ENCODE data around the gene NKAIN4.

The NKAIN4 gene

DNA sequence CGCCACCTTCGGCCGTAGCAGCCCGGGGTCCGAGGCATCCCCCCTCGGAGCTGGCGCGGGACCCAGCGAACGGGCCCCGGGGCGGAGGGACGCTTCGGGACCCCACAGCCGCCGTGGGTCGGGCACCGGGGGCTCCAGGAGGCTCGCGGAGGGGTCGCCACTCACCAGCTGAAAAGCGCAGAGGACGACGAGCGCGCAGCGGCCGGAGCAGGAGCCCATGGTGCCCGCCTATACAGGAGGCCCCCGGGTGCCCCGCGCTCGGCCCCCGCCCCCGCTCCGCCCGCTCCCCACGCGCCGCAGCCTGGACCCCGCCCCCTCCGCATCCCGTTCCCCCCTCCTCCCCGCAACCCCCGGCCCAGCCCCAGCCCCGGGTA is at the start of gene NKAIN4:
Gene NKAIN4, minus strand, starts transcription at position 232 of the 374 bp plus-strand sequence. Its CDS starts 13 bp downstream, at position 219.
- no peak for FAIRE-seq

DNA sequence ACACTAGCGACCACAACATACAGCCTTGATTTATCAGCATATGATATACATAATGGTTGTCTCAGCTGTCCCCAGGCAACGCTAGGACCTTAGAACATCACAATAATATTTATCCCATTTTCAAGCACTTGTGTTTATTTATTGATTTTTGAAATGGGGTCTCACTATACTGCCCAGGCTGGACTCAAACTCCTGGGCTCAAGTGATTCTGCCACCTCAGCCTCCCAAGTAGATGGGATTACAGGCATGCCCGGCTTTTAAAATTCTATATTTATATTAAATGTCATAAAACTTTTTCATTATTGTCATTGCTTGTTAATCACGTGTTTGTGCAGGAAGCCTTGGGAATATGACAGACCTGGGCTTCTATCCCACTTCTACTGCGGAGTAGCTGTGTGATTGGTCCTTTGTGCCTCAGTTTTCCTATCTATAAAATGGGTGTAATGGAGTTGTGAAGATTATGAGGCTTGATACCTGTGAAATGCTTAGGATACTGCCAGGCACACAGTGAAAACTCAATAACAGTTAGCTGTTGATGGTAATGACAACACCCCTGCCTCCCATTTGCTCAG is 48.9 kb upstream of the NKAIN4 start:
- FAIRE-seq = no peak

DNA sequence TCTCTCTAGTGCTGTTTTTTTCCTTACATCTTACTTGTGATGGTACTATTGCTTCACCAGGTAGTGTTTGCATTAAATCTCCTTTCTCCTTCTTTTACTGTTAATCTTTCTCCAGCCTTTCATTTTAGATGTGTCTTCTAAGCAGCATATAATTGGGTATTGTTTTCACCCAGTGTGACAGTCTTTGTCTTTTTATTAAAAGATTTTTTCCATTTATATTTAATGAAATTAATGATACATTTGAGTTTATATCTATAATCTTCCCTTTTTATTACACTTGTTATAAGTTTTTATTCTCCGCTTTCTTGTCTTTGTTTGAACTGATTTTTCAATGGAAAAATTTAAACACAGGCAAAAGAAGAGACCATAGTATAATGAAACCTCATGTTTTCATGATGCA is 47.4 kb upstream of the NKAIN4 start:
- FAIRE-seq = peak; percentile 55

DNA sequence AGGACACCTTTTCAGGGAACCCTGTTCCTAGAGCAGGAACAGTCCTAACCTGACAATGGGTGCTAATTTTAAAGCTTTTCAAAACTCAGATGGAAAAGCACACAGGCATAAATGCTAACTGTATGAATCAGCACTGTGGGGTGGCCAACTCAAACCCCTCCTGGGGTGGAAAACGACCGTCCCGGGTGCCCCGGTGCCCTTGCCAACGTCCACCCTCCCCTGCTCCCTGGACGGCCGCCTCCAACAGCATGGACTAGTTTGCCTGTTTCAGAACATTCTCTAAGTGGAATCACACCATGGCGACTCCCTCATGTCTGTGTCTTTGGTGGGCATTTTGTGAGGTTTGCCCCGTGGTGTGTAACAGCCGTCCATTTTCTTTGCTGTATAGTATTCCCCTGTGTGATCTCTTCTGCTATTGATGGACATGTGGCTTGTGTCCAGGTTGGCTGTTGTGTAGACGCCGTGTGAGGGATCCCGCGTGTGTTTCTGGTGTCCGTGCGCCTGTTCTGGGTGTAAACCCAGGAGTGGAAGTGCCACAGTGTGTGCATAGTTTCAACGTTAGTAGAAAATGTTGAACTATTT is 44.6 kb upstream of the NKAIN4 start:
- no peak for FAIRE-seq

DNA sequence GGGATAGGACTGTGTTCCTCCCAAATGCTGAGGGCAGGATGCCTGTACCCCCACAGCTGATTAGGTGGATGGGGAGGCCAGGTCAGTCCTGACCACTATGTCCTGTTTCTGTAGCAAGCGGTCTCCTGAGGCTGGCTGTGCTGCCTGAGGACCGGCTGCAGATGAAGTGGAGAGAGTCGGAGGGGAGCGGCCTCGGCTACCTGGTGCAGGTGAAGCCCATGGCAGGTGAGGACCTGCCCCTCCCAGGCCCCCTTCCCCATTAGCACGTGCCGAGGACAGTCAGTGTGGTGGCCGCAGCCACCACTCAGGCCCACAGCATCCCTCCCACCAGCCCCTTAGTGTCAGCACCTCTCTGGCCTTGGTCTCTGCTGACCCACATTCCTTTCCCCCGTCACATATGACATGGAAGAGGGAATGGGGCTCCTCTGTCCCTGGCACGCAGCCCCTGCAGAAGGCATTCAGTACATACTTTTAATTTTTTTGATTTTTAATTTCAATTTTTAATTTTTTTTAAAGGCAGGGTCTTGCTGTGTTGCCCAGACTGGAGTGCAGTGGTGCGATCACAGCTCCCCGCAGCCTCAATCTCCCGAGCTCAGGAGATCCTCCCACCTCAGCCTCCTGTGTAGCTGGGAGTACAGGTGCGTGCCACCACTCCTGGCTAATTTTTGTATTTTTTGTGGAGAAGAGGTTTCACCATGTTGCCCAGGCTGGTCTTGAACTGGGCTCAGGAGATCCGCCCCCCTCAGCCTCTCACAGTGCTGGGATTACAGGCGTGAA is 43.7 kb upstream of the NKAIN4 start:
- no peak for FAIRE-seq

DNA sequence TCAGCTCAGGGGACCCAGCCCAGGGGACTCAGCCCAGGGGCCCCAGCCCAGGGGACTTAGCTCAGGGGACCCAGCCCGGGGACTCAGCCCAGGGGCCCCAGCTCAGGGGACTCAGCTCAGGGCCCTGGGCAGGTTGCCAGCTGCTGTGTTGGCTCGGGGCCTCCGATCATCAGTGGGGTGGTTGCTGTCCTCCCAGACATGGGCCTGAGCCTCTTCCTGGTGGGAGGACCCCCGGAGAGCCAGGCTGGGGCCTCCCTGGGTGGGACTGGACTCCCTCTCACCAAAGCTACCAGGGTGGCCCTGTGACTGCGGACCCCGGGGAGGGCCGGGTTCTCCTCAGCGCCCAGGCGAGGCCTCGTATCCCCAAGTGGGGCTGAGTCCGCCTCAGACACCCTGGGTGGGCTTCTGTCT is 43.1 kb upstream of the NKAIN4 start:
- no peak for FAIRE-seq

DNA sequence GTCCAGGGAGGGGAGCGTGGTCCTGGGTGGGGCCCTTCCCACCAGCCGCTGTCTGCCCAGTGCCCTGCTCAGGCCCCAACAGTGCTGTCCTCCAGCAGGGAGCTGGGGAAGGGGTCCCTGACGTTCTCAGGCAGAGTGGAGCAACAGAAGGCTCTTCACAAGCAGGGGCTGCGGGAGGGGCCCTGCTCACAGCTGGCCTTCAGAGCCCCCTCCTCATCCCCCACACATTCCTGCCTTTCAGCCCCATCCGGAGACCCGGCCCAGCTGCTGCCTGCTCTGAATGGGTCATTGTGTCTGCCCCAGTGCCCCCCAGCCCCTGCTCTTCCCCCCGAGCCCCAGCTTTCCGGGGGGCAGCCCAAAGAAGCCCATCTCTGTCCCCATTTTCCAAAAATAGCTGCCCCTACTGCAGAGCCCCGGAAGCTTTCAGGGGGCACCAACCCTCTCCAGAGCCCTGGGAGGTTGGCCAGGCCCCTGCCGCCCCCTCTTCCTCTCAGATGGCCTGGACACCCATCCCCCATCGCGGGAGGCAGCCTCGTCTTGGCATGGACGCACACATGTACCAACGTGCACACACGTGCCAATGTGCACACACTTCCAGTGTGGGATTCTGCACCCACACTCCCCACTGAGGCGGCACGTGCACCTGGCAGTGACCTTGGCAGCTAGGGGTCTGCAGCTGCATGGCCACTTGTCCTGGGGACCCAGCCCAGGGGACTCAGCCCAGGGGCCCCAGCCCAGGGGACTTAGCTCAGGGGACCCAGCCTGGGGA is 42.5 kb upstream of the NKAIN4 start:
- FAIRE-seq = no peak

DNA sequence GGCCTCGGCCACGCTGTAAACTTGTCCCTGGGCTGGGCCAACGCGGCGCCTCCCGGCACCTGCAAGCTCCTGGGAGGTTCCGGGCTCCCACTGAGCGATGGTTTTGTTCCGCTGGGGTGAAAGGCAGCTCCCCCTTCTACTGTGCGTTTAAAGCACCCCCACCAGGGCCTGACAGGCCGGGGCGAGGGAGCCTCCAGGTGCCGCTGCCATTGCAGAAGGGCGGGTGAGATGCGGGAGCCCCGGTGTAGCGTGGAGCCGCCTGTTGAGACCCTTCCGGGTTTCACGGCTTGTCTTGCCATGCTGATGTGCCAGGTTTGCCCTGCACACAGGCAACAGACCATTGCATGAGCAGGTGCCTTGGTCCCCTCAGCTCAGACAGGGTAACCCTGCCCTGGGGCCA is 41.6 kb upstream of the NKAIN4 start:
- FAIRE-seq = no peak

DNA sequence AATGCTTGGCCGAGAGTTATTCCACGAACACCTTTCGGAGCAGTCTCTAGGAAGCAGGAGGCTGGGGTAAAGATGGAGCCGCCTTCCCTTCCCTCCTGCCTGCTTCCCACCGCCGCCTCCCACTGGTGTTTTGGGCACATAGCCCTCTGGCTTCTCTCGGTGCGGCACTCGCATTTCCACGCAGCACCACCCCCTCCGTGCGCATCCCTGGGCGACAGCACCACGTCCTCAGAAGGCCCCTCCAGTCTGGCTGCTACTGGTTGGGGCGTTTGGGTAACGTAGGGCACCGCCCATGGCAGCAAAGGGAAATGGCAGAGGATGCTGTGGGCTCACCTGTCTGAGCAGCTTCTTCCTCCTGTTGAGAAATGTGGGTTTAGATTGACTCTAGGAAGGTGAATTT is 41.2 kb upstream of the NKAIN4 start:
- no peak for FAIRE-seq

DNA sequence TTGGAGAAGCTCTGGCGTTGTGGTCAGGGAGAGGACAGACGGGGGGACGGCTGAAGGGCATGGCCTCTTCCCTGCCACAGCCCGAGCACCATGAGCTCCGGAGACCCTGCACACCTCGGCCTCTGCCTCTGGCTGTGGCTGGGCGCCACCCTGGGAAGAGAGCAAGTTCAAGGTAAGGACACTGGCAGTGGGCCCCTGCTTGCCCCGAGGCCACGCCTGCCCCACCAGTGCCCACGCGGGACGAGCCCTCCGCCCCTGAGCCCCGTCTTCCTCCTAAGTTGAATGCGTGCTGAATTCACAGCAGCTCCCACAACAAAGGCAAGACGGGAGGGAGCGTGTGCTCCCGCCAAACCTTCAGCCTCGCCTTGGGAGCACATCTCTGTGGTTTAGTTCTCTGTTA is 40.8 kb upstream of the NKAIN4 start:
- FAIRE-seq = no peak

DNA sequence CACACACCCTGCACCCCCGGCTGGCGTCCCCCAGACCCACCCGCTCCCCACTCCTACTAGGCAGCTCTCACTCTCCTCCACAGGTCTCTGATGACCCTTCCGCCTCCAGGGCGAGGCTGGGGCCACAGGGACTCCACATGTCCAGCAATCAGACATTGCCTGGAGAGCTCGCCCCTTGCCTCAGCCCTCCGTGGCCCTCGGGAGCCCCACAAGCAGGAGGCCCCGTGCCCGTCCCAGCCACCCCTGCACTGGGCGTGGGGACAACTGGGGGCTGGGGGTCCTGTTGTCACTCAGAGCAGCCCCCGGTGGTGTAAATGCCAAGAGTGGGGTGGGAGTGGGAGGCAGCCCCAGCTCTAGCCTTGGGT is 40.3 kb upstream of the NKAIN4 start:
- FAIRE-seq = no peak

DNA sequence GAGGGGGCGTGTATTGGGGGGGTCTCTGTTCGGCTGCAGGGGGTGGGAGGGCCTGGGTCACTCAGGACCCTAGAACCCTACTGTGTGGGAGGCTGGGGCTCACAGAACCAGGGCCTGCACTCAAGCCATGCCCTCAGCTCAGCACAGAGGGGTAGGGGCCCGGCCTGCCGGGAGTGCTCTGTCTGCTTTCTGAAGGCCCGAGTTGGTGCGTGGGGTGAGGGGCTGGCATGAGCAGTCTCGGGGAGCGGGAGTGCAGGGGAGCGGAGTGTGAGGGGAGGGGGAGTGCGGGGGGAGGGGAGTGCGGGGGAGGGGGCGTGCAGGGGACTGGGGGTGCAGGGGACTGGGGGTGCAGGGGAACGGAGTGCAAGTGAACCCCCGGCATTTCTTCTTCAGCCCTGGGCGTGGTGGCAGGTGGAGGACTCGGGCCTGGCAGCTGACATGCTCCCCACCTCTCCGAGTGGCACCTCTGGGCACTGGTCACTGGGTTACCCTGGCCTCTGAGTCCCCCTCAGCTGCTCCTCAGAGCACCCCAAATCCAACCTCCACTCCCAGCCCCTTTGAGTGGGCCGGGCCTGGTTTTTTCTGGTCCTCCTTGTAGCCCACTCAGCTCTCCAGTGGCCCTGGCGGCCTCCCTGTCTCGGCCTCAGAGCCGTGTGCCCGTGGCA is 39.7 kb upstream of the NKAIN4 start:
- FAIRE-seq = no peak

DNA sequence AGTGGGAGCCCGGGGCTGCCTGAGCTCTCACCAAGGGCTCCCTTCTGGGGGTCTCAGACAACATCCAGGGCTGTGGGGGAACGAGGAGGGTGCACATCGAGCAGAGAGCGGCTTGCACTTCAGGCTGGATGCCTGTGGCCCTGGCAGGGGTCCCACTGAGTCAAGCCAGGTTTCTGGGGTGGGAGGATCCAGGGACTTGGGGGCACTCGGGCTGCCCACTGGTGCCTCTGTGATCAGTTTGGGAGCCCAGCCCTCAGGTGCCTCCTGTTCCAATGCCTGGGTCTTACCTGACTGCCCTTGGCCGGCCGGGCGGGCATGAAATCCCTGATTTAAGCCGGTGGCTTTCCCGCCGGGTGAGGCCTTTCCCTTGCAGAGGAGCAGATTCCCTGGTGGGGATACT is 39.2 kb upstream of the NKAIN4 start:
- no peak for FAIRE-seq

DNA sequence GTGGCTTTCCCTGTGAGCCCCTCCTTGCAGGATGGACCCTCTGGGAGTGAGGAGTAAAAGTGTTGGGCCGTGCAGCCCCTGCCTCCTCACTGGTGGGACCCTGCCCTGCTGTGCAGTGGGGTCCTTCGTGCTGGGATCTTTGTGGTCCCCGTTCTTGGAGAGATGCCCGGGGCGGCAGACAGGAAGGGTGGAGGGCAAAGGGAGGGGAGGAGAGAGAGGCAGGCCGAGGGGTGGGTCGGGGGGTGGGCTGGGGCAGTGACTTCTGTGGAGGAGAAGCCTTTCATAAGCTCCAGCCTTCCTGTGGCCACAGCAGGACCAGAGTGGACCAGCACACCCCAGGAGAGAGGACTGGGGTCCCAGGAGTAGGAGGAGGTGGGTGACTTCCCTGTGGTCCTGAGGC is 38.6 kb upstream of the NKAIN4 start, which contains the start of gene COL20A1:
Gene COL20A1, plus strand, starts transcription at position 283 of the 400 bp plus-strand sequence. CDS start 1,922 bp downstream, outside the sequence.
- no peak for FAIRE-seq

DNA sequence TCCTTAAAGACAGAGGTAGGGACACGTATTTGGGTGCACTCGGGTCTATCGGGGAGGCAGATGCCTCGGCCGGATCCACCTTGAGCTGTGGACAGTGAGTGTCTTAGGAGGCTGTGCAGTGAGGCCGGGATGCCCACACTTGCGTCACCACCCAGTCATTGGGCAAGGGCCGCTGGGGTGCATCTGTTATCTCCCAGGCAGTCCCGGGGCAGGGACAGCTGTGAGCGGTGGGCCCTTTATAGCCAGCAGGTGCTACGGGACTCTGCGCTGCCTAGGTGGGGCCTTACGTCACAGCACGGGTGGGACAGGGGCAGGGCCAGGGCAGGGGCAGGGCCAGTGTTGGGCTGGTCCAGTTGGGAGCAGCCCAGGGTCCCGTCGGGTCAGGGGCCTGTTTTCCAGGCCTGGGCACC is 38.0 kb upstream of the NKAIN4 start:
- FAIRE-seq = no peak

DNA sequence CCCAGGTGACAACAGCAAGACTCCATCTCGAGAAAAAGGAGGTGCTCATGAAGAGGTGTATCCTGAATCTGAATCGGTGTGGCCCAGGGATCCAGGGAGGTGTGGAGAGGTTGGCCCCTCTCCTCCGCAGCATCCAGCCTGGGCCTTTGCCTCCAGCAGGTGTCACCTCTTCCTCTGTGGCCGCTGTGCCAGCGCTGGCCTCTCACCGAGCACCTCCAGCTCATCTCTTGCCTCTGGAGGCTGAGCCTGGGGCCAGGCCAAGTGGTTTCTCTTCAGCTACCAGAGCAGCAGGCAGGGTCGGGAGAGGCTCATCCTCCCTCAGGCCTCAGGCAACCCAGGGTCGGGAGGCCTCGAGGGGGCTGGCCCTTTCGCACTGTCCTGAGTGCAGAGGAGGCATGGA is 37.5 kb upstream of the NKAIN4 start:
- no peak for FAIRE-seq

DNA sequence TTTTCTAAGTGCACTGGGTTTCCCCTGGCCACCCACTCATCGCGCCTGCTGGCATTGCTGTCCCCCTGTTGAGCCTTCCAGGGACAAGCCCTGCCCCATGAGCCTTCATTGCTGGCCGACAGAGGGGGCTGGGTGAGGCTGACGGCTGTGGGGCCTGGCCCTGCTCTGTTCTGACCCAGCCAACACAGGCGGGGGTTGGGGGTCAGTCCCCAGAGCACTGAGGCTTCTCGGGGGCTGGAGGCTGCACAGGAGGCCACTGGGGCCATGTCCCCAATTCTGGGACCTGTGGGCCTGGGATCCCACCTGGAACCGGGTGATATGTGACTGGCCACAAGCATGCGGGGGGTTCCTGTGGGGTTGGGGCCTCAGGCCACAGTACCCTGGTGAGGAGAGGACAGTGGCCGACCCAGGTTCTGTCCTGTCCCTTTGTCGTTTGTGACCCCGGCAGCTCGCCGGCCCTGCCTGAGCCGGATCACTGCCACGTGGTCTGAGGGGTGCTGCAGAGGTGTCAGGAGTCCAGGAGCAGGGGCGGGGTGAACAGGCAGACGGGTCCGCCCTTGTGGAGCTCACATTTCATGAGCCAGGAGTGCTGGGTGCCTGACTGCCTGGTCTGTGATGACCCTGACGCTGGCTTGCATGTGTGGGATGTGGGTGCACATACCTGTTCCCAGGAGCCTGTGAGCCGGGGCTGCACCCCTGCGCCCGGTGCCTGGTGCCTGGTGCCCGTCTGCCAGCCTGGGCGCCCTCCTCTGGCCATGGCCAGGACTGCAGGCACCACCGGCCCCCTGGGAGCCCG is 36.6 kb upstream of the NKAIN4 start:
- FAIRE-seq = no peak

DNA sequence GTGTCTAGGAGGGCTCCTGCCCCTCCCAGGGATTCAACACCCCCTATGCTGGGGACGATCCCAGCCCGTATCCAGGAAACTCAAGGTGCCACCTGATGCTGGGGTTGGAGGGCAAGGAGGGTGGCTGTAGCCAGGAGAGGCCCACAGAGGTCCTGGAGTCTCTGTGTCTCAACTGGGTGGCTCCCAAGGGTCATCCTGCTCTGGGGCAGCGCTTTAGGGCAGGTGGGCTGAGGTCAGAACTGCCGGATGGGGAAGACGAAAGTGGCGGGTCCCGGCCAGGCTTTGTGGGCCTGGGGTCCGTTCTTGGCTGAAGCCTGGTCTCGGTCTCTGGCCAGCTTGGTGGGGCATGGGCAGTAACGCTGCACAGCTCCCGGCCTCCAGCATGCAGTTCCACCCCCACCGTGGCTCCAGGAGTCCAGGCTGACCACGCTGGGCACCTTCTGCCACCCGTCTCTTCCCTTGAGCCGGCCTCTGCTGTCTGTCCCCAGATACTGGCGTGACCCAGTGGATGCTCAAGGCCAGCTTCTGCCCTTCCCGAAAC is 35.9 kb upstream of the NKAIN4 start:
- no peak for FAIRE-seq

DNA sequence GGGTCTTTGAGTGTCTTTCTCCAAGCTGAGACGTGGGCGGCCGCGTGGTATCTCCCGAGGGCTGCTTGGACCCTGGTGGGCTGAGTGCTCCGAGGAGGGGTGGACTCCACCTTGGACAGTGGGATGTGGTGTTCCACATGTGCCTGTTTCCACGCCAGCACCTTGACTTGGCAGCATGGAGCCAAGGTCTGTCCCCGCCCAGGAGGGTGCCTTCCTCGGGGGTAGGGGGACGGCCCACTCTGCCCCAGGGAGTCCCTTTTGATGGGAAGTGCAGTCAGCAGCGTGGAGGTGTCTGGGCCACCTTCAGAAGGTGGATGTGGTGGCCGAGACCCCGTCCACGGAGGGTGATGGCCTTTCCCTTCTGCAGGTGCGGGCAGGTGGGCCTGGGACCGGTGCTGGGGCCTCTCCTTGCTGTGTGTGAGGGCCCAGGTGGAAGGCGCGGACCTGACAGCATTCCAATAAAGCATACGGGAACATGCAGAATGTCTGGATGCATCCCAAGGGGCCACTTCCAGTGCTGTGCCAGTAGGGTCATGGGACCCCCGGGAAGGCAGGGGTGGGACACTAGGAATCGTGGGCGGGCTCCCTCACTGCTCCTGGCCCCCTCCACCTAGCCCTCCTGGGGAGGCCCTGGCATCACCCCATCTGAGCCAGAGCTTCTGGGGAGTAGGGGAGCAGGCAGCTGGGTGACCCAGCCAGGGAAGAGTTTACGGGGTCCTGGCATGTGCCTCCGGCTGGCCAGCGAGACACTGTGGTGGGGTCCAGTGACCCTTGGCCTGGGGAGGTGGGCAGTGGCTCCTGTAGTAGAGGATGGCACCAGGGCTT is 35.3 kb upstream of the NKAIN4 start:
- no peak for FAIRE-seq

DNA sequence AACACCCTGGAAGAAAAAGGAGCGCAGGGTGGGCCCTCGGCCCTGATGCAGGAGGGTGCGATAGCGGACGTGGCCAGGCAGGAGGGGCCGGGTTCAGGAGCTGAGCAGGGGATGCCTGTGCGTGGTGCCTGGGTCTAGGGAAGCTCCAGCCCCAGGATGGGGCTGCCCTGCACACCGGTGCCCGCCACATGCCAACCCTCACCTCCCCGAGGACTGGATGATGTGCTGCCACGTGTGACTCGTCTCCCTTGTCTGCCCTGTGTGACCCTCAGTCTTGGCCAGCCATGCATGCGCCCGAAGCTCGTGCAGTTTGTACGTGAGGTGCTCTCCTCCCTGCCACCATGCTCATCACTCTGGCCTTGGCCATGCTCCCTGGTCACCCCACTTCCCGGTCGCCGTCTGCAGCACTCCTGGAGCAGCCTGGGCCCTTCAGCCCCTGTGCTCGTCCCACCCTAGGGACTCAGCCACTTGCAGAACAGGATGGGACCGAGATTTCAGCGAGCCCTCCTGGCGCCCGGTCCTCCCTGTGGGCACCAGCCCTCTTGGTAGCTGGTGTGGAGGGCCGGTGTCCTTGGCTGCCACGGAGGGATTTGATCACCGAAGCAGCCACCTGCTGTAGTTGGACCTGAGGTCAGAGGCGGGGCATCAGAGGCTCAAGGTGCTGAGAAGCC is 34.5 kb upstream of the NKAIN4 start:
- no peak for FAIRE-seq

Measured in G401.6 (cell line).